ENCODE data around the gene GLB1L3.
A peak's percentile ranks its signal among the peaks of the same experiment; 100 is the strongest.

GLB1L3 gene

GRCh38 chr11:134365011-134365925 is 89.1 kb downstream of the GLB1L3 start:
- TF ChIP-seq ZNF426 (tag by site-specific recombination; IDR thresholded peaks at IDR 0.05) (no peak), EGR2 (tag by site-specific recombination; IDR thresholded peaks at IDR 0.05; ENCODE audit: low read depth) (peak; percentile 32; the same call in 1 of the 2 replicates), ZNF768 (tag by site-specific recombination; IDR thresholded peaks at IDR 0.05) (0 out of 2 replicates have a peak, but pooled peaks have one; percentile 45), ZNF23 (tag by site-specific recombination; IDR thresholded peaks at IDR 0.05; ENCODE audit: borderline replicate concordance) (no peak), ZNF777 (tag by site-specific recombination; IDR thresholded peaks at IDR 0.05; ENCODE audit: borderline replicate concordance) (no peak), ZBTB49 (tag by site-specific recombination; IDR thresholded peaks at IDR 0.05; ENCODE audit: low read depth) (no peak), ZNF404 (tag by site-specific recombination; IDR thresholded peaks at IDR 0.05) (no peak), ZFHX2 (tag by site-specific recombination; conservative IDR thresholded peaks at IDR 0.05) (peak; percentile 34), ZNF280C (tag by site-specific recombination; IDR thresholded peaks at IDR 0.05) (no peak), KLF9 (tag by site-specific recombination; IDR thresholded peaks at IDR 0.05; ENCODE audit: low read depth) (no peak), KLF1 (tag by site-specific recombination; IDR thresholded peaks at IDR 0.05) (no peak), ZNF114 (tag by site-specific recombination; IDR thresholded peaks at IDR 0.05) (no peak), ZNF155 (tag by site-specific recombination; IDR thresholded peaks at IDR 0.05) (no peak), ZSCAN23 (tag by site-specific recombination; IDR thresholded peaks at IDR 0.05) (no peak), SETDB1 (IDR thresholded peaks at IDR 0.05; ENCODE audit: insufficient read length, low read length) (no peak), ZNF785 (tag by site-specific recombination; IDR thresholded peaks at IDR 0.05) (no peak), ZNF48 (tag by site-specific recombination; IDR thresholded peaks at IDR 0.05) (no peak), ZBTB8A (tag by site-specific recombination; IDR thresholded peaks at IDR 0.05) (no peak), ZNF558 (tag by site-specific recombination; IDR thresholded peaks at IDR 0.05) (no peak)
- POLR2A ChIA-PET = no interaction called here

GRCh38 chr11:134366254-134366653 is 90.1 kb downstream of the GLB1L3 start:
- POLR2A ChIA-PET = no interaction called here
- Histone ChIP-seq H3K36me3 (ENCODE audit: control insufficient read depth in 2 of 2, insufficient read depth in 1 of 2, low read length in 2 of 2) (peaks cover 0 to 15% of the 10 kb centered on the region in 2 experiments; a peak in 1 of 3 replicates), H3K9me3 (ENCODE audit: control insufficient read depth, insufficient read depth, low read depth, low read length) (no peaks in the 10 kb centered on the region), H3K4me3 (ENCODE audit: low read depth, low read length) (no peak overlapping the region), H3K4me1 (ENCODE audit: control insufficient read depth, insufficient read depth, low read length) (no peaks in the 10 kb centered on the region), H3K27ac (ENCODE audit: extremely low read depth, low read depth, low read length) (no peak overlapping the region)
- TF ChIP-seq ZNF558 (tag by site-specific recombination; IDR thresholded peaks at IDR 0.05) = no peak
- CTCF ChIA-PET = no interaction called here

More at GRCh38 chr11:134365011-134365925, 89.1 kb downstream of the GLB1L3 start:
- Histone ChIP-seq H3K4me3 (ENCODE audit: low read depth, low read length) (no peak overlapping the region), H3K36me3 (ENCODE audit: control insufficient read depth in 2 of 2, insufficient read depth in 1 of 2, low read length in 2 of 2) (peaks cover 0 to 10% of the 10 kb centered on the region in 2 experiments; a peak in 1 of 3 replicates), H3K27ac (ENCODE audit: extremely low read depth, low read depth, low read length) (no peak overlapping the region), H3K9me3 (ENCODE audit: control insufficient read depth, insufficient read depth, low read depth, low read length) (no peaks in the 10 kb centered on the region), H3K4me1 (ENCODE audit: control insufficient read depth, insufficient read depth, low read length) (no peaks in the 10 kb centered on the region)
- CTCF ChIA-PET = interaction anchor here (0.7 kb wide), 1 partner anchor 70 kb away, joined by 3 read pairs; no protein-coding TSS in a partner anchor
